Testis (tissue), 3 donors: ENCODE results near the gene ZFAND2B. TPM values are rescaled to one million over a fixed set of nuclear protein-coding genes. Genes with fewer than 3 reads are reported as not detected.
A peak's percentile ranks its signal among the peaks of the same experiment; 100 is the strongest.

Source experiments
- DNase-seq: peaks from one replicate; pipeline ENCODE4 v3.0.0-alpha.2; 2019
- H3K27ac ChIP-seq, 2 donors: fragments of 200-600 bp; sonication (generic); one replicate each; pipeline ENCODE4 v1.5.1; 2019
- H3K27me3 ChIP-seq: fragments of 200-600 bp; sonication (generic); one replicate; pipeline ENCODE4 v1.5.1; 2019
- H3K36me3 ChIP-seq: fragments of 200-600 bp; sonication (generic); one replicate; pipeline ENCODE4 v1.5.1; 2017; ENCODE audit warnings: low read depth; ENCODE audit errors: missing control alignments
- H3K4me1 ChIP-seq: fragments of 200-600 bp; sonication (generic); one replicate; pipeline ENCODE4 v1.5.1; 2019
- H3K4me3 ChIP-seq, 2 donors: fragments of 200-600 bp; sonication (generic); one replicate each; pipeline ENCODE4 v1.5.1; 2017 to 2019
- H3K9me3 ChIP-seq: fragments of 200-600 bp; sonication (generic); one replicate; pipeline ENCODE4 v1.5.1; 2017
- CTCF ChIP-seq, 3 experiments: fragments of 450-650 bp in 2 of 3; fragments of 200-600 bp in 1 of 3; sonication (generic) in 1 of 3; IDR thresholded peaks; one replicate each; pipeline ENCODE4 v1.5.1; 2016 to 2019; ENCODE audit warnings: antibody characterized with exemption in 3 of 3, mild to moderate bottlenecking in 2 of 3, moderate library complexity in 1 of 3
- POLR2A ChIP-seq: fragments of 450-650 bp; IDR thresholded peaks from one replicate; pipeline ENCODE4 v1.6.1; 2017; ENCODE audit warnings: antibody characterized with exemption, mild to moderate bottlenecking, moderate library complexity
- WGBS, 2 donors: methylation state at CpG; one replicate each; pipeline ENCODE4 v1.1.5; 2018; 5-methylcytosine and 5-hydroxymethylcytosine counted together
- intact Hi-C: fragments of 100-400 bp; cut with DNase I; formaldehyde crosslinking; loops from one replicate; pipeline ENCODE4 v1.15.1; 2023; ENCODE audit warnings: low total_unique reads
- polyA plus RNA-seq: library from polyadenylated mRNA; stranded (reverse); fragments of 350-450 nt; fragmentation: Illumina TruSeq; extraction: RNeasy Lipid Tissue Mini Kit (QIAGEN cat#74804); gene quantifications from one replicate; pipeline ENCODE4 v1.2.3, GENCODE V29; 2014; ENCODE audit warnings: low read depth, low replicate concordance; ENCODE audit not compliant: insufficient read depth
- total RNA-seq, 2 donors: library from RNA; depleted of rRNA; stranded (reverse); fragments of >200 nt; gene quantifications; one replicate each; pipeline ENCODE4 v1.2.3, GENCODE V29; 2016

Gene ZFAND2B
- total and polyA plus RNA-seq, 3 donors from 2014 or later = 27.0 to 41.3 (median 34.3) TPM

DNA sequence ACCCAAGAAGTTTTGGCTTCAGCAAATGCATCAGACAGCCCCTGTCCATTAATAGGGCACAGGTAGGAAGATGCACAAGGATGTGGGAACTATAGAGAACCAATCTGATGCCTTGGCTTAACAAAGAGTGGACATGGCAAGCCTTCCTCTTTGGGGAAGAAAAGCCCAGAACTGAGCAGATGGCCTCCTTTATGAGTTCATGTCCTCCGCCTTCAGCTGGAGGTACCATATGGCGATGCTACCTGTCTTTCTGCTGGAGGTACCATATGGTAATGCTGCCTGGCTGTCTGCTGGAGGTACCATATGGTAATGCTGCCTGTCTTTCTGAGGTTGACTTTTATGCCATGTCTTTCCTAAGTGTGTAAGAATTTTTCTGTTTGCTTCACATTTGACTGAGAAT, 22.5 kb upstream of the ZFAND2B start:
- no peaks in the 10 kb centered on the region for H3K9me3 ChIP-seq
- DNase-seq = peak; percentile 7
- no peak overlapping the region for H3K27ac ChIP-seq
- no peak overlapping the region for H3K4me3 ChIP-seq
- H3K27me3 ChIP-seq = no peaks in the 10 kb centered on the region
- WGBS, 2 donors = 98 to 100% methylated on average over 2 of the region's 2 CpGs
- intact Hi-C loops = no loop called here
- H3K36me3 ChIP-seq = no peaks in the 10 kb centered on the region
- peaks cover 5% of the 10 kb centered on the region for H3K4me1 ChIP-seq
- no peak for TF ChIP-seq CTCF (IDR thresholded peaks at IDR 0.05)
- TF ChIP-seq POLR2A = no peak

GRCh38 chr2:219186754-219187456, 19.7 kb upstream of the ZFAND2B start:
- H3K36me3 ChIP-seq = no peaks in the 10 kb centered on the region
- no peak for DNase-seq
- H3K27ac ChIP-seq = no peak overlapping the region
- WGBS, 2 donors = 88 to 90% methylated on average over 7 of the region's 7 CpGs
- no peak for TF ChIP-seq CTCF (IDR thresholded peaks at IDR 0.05)
- TF ChIP-seq POLR2A = no peak
- no peaks in the 10 kb centered on the region for H3K9me3 ChIP-seq
- H3K4me1 ChIP-seq = no peaks in the 10 kb centered on the region
- H3K4me3 ChIP-seq = no peak overlapping the region
- H3K27me3 ChIP-seq = no peaks in the 10 kb centered on the region
- intact Hi-C loops = no loop called here

GRCh38 chr2:219197388-219197787, 9.2 kb upstream of the ZFAND2B start:
- no peaks in the 10 kb centered on the region for H3K27me3 ChIP-seq
- TF ChIP-seq POLR2A = no peak
- no peak for TF ChIP-seq CTCF (IDR thresholded peaks at IDR 0.05)
- intact Hi-C loops = no loop called here
- H3K27ac ChIP-seq = no peak overlapping the region
- DNase-seq = no peak
- 82 to 100% methylated on average over 1 of the region's 1 CpG for WGBS, 2 donors
- no peak overlapping the region for H3K4me3 ChIP-seq
- H3K4me1 ChIP-seq = peaks cover 3% of the 10 kb centered on the region
- H3K9me3 ChIP-seq = no peaks in the 10 kb centered on the region
- H3K36me3 ChIP-seq = no peaks in the 10 kb centered on the region

- peaks cover 3% of the 10 kb centered on the region for H3K4me1 ChIP-seq
- no peak for TF ChIP-seq CTCF (IDR thresholded peaks at IDR 0.05)
- TF ChIP-seq POLR2A = no peak
- no peaks in the 10 kb centered on the region for H3K27me3 ChIP-seq
- no peak overlapping the region for H3K27ac ChIP-seq
- no peaks in the 10 kb centered on the region for H3K9me3 ChIP-seq
- WGBS, 2 donors = 76 to 79% methylated on average over 5 of the region's 5 CpGs
- no peaks in the 10 kb centered on the region for H3K36me3 ChIP-seq
- H3K4me3 ChIP-seq = no peak overlapping the region
- intact Hi-C loops = no loop called here
- DNase-seq = peak; percentile 10
These were observed 7.6 kb upstream of the ZFAND2B start for GRCh38 chr2:219198974-219199373.
